DMS114 treated with DMSO at 0.1 percent for 48 hours (cell line): ENCODE measurements around the gene ATAD1.

Source experiments
- DNase-seq: peaks from one replicate; lab custom pipeline; 2025; ENCODE audit not compliant: unreplicated experiment; lab: John Stamatoyannopoulos, UW

ATAD1 gene

GRCh38 chr10:87720665-87721064 is 97.4 kb downstream of the ATAD1 start:
- no peak for DNase-seq

- DNase-seq, result no peak
Measured at GRCh38 chr10:87716348-87716670, 101.7 kb downstream of the ATAD1 start.

DNA sequence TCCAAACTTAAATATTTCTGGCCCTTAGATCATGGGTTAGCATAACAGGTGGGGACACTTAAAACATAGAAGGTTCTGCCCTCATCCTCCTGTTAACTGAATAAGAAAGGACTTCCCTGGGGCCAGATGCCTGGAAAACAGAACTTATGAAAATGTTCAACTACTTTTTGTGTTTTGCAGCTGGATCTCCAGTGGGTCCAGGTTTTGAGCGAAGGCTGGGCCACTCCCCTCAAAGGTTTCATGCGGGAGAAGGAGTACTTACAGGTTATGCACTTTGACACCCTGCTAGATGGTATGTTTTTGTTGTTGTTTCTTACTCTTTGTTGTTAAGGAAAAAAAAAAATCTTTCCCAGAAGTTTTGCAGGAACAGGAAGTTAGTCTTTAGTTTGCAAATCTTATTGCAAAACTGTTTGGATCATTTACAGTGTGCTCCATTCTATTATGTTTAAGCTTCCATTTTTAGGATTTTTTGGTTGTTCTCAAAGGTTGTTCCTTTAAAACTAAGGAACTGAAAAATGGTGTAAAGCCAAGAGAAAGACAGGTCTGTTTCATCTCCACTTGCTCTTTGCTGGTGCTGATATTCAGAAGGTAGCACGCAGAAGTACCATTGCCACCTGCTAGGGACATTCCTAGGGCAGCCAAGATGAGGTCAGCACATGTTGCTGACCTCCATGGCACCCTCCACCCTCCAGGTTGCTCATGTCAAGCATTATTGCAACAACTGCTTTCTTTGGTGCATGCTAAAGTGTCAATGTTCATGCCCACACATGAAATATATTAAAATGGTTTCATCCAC is 102.3 kb downstream of the ATAD1 start:
- DNase-seq, result no peak

- DNase-seq, result no peak
Measured at GRCh38 chr10:87713707-87714106, 104.3 kb downstream of the ATAD1 start.

DNA sequence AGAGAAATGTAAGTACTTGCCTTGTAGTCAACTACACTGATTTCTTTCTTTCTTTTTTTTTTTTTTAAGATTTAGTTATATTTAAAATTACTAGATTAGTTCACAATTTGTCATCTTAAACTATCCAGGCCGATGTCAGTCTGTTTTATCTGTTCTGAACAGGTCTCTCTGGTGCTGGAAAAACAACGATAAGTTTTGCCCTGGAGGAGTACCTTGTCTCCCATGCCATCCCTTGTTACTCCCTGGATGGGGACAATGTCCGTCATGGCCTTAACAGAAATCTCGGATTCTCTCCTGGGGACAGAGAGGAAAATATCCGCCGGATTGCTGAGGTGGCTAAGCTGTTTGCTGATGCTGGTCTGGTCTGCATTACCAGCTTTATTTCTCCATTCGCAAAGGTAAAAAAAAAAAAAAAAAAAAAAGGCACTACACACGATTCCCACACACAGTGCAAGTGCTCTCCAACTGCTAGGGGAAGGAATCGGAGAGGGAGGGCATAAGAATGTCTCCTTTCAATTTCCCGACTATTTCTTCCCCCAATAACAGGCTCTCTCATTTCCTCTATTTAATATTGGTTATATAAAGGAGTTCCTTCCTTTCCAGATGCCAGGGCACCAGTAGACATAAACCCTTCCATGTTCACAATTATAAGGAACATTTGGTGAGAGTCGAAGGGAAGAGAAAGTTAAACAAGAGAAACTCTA is 105.0 kb downstream of the ATAD1 start:
- no peak for DNase-seq

GRCh38 chr10:87707254-87707653 is 110.8 kb downstream of the ATAD1 start:
- DNase-seq, result no peak

DNA sequence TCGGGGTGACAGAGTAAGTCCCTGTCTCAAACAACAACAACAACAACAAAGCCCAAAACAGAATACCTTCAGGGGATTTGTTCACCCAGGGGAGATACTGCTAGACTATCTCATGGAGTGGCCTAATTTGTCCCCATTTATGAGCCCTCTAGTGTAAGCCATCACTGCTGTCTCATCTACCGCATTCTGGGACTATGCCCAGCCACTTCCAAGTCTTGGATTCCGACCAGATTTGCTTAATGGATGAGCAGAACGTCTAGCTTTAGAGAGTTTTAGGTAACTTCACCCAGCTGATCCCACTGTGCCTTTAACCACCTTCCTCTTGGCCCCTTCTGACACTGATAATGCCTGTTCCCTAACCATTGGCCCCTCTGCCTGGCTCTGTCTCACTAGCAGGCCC is 111.3 kb downstream of the ATAD1 start:
- DNase-seq, result no peak

DNA sequence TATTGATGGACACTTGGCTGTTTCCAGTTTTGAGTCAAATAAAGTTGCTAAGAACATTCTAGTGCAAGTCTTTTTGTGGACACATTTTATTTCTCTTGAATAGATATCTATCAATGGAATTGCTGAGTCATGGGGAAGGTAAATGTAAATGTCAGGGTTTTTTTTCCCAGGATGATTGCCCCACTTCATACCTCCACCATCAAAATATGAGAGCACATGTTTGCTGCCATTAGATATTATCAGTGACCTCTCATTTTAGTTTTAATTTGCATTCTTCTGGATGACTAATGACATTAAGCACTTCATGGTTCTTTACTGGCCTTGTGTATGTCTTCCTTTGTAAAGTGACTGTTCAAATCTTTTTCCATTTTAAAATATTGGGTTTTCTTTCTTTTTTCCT is 112.7 kb downstream of the ATAD1 start:
- DNase-seq, result no peak

- DNase-seq, result no peak
Measured at GRCh38 chr10:87703771-87704170, 114.3 kb downstream of the ATAD1 start.

DNA sequence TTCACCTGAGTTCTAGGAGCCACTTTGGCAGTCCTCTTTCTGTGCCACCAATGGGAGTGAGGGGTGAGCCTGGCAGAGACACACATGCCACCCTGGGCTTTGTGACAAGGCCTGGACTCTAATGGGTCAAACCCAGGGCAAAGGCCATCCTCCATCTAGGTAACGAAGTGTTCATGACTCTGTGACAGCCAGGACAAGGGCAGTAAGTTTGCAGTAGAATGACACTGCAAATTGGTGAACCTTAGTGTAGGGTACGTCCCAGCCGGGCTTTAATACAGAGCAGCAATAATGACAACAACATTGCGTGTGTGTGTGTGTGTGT is 115.1 kb downstream of the ATAD1 start:
- no peak for DNase-seq

DNA sequence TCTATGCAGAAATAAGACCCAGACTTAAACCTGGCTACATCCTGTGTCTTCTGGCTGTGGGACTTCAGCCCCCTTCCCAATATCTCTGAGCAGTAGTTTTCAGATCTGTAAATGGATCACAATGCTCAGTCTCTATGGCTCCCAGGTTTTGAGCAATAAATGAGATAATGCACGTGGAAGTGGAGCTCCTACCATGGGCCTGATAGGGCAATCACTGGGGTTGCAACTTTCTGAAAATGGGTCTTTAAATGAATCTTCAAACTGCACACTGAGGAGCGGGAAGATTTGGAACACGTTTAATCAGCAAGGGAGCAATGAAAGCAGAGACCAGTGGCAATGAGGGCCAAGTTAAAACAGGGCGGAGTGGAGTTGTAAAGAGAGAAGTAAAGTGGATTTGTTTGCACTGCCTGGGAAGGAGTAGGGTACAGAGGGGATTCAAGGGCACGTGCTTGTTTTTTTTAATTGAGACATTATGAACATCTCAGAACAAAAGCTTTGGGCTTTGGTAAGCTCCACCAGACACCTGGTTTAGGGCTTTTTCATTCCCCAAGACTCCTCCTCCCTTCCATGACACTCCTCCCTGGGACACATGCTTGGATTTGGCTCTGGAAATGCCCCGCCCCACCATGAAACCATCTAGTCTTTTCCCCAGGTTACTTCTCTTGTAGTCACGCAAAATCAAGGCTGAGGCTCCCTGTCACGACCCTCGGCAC is 115.6 kb downstream of the ATAD1 start:
- DNase-seq, result no peak
